Pulmonary artery endothelial cell (primary cell): ENCODE measurements around the gene DMRTB1. TPM values are rescaled to one million over a fixed set of nuclear protein-coding genes. Genes with fewer than 3 reads are reported as not detected.
"Not testable (repeated sequence)": the region's sequence is repeated elsewhere in the genome, so short reads cannot be mapped to it uniquely, and the experiment has no call there.

Experiments used
- DNase-seq: peaks from one replicate; pipeline ENCODE4 v3.0.0-alpha.2; 2011; ENCODE audit warnings: low read depth, low spot score
- total RNA-seq: library from RNA; depleted of rRNA; stranded (reverse); fragments of >200 nt; gene quantifications from 2 replicates; pipeline ENCODE4 v1.2.3, GENCODE V29; 2014

Gene DMRTB1
- total RNA-seq, 1 donor from 2014 or later = not detected

DNA sequence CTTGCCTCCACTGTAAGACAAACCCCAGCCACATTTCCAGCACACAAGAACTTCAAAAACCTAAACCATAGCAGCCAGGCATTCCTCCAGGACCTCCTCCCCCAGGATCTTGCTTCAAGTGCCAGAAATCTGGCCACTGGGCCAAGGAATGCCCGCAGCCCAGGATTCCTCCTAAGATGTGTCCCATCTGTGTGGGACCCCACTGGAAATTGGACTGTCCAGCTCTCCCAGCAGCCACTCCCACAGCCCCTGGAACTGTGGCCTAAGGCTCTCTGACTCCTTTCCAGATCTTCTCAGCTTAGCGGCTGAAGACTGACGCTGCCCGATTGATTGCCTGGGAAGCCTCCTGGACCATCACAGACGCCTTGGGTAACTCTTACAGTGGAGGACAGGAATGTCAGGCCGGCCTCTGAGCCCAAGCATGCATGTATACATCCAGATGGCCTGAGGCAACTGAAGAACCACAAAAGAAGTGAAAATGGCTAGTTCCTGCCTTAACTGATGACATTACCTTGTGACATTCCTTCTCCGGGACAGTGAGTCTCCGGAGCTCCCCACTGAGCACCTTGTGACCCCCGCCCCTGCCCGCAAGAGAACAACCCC is 24.7 kb upstream of the DMRTB1 start:
- DNase-seq = not testable (repeated sequence)

DNA sequence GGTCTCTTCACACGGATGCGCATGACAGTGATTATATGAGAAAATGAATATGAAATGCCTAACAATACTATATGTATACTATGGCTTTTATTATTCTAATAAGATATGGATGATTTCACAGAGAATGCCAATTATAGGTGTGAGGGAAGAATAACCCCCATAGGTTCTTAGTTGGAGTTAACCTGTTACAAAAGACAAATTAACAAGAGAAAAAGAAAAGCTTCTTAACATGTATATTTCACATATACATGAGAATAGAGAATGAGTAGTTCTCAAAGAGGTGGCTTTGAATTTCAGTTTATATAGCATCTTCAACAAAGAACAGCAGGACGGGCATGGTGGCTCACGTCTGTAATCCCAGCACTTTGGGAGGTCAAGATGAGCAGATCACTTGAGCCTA is 24.0 kb upstream of the DMRTB1 start:
- no peak for DNase-seq

DNA sequence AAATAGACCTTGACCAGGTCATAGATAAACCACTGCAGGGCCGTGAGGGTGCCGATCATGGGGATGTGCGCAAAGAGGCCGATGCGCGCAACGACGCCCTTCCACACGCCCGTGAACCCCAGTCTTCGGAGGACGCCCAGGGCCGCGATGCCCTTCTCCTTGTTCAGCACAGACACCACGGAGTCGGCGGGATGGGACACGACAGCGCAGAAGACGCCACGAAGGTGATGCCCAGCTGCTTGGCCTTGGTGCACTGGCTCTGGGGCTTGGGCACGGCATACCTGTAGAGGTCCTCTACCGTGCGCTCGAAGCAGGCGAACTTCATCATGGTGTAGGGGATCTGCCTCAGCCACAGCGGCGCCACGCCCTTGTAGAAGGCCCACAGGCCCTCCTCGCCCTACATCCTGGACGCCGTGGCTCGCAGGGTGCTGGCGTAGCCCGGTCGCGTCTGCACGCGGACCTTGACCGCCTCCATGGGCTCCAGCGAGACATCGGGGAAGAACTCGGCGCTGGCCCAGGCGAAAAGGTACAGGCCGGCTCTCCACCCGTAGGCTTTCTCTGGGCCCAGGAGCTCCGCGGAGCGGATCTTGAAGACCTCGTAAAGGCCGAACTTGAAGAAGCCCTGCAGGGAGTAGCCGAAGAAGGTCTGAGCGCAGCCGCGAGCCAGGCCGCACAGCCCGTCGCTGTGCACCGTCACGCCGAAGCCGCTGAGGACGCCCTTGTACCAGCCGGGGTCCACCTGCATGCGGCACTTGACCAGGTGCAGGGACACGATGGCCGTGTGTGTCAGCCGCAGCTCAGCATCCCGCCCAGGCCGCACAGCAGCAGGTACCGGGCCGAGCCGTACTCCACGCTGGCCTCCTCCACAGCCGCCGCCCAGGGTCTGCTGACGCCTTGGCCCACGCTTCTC is 20.5 kb upstream of the DMRTB1 start:
- no peak for DNase-seq

DNA sequence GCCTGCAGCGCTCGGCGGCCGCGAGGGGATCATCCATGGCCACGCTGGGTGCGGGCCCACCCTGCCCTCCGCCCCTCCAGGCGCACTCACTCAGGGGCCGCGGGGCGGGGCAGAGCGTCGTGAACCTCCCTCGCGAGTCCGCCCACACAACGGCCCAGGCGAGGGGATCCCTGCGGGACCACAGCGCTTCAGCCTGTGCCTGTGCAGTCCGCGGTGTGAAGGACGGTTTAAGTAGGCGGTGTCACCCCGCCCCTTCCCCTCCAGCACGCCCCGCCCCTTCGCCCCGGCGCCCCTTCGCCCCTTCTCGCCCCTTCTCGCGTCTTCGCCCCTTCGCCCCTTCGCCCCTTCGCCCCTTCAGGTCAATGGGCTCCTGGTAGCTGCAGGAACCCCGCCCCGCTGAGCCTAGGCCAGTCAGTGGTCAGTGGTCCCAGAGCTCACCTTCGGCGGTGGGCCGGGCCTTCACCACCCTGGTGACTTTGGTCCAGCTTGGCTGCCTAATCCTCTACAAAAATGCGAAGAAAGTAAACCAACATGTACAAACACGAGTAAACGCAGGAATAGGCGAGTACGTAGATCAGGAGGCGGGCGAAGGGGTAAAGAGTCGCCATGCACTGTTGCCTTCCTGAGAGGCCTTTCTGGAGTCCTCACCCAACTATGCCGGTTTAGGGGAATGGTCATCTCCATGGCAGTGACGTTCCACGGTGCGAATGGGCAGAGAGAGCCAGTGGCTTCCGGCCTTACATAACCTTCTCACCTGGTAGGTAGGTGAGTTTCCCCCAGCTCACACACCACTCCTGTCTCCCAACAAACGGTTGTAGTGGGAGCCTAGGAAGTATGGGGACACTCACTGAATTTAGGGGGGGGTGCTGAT is 19.6 kb upstream of the DMRTB1 start:
- no peak for DNase-seq

DNA sequence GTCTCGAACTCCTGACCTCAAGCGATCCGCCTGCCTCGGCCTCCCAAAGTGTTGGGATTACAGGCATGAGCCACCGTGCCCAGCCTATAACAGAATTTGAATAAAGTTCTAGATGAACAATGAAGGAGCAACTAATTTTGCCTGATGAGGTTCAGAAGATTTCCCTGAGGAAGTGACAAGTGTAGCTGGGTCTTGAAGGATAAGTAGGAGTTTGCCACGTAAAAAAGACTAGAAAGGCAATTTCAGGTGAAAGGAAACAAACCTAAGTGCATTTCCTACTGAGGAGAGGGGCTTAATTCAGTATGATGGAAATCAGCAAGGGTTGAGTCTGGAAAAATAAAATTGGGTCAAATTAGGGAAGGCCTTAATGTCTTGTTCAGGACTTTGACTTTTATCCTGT is 18.6 kb upstream of the DMRTB1 start:
- no peak for DNase-seq

DNA sequence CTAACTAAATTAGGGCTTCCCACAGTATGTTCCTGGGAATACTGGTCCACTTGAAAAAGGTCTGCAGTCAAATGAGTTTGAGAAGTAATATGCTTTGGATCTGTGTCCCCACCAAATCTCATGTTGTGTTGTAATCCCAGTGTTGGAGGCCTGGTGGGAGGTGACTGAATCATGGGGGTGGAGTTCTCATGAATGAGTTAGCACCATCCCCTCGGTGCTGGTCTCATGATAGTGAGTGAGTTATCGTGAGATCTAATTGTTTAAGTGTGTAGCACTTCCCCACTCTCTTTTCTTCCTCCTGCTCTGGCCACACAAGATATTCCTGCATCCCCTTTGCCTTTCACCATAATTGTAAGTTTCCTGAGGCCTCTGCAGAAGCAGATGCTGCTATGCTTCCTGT is 16.9 kb upstream of the DMRTB1 start:
- no peak for DNase-seq

DNA sequence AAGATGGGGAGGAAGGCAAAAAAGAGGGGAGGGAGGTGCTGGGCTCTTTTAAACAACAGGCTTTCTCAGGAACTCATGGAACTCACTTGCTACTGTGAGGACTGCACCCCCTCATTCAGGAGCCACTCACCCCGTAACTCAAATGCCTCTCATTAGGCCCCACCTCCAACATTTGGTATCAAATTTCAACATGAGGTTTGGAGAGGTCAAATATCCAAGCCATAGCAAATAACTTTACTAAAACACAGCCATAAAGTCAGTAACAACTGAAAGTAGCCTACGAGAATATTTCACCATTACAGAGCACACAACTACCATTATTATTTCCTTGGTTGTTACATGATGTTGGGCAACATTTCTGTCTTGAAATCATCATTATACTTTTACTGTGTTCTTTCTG is 13.1 kb upstream of the DMRTB1 start:
- DNase-seq = no peak

DNA sequence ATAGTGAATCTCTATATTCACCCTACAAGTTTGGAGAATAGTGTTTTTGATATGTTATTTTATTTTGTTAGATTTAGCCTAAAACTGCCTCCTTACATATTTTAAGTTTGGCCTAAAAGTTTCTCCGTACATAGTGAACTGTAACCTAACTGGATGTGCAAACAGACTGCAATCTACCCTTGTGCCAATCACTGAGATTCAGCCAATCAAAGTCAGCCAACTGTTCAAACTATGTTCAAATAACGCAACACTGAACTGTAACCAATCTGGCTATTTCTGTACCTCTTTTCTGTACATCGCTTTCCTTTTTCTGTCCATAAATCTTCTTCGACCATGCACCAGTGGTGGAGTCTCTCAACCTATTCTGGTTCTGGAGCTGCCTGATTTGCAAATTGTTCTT is 11.8 kb upstream of the DMRTB1 start:
- DNase-seq = no peak

DNA sequence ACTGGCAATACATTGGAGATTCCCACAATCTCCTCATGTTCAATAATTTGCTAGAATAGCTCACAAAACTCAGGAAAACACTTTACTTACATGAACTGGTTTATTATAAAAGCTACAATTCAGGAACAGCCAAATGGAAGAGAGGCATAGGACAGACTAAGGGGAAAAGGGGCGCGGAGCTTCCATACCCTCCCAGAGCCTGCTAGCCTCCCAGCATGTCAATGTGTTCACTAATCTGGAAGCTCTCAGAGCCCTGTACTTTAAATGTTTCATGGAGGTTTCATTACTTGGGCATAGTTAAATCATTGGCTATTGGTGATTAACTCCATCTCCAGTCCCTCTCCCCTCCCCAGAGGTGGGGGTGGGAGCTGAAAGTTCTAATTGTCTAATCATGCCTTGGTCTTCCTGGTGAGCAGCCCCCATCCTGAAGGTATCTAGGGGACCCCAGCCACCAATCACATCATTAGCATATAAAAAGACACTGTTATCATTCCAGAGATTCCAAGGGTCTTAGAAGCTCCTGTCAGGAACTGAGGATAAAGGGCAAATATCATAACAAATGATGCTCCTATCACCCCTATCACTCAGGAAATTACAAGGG is 10.9 kb upstream of the DMRTB1 start:
- no peak for DNase-seq

DNA sequence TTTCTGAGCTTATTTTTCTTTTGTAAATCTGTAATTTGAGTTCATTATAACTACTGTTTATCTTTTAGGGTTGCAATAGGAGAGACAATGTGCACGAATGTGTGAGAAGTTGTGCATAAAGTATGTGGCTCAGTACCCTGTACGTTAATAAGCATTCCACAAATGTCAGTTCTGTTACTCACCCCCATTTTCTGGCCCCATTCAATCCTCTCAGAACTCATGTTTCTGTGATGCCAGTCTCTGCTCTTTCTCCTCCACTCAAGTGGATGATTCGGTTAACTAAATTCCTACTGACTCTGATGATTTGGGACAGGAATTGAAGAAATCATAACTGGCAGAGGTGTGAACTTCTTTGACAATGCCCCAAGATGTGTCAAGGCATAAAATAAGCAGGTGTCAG is 10.2 kb upstream of the DMRTB1 start:
- no peak for DNase-seq

DNA sequence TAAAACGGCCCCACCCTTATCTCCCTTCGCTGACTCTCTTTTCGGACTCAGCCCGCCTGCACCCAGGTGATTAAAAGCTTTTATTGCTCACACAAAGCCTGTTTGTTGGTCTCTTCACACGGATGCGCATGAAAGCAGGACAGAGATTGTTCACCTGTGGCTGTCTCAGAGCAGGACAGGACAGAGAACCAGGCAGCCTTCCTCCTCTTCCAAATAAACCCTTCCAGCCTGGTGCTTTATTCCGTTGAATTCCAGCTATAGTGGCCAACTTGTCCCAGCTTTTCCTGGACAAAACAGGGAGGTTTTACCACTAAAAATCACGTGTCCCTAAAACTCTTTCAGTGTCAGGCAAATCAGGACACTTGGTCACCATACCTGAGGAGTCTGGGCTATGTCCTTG is 9.5 kb upstream of the DMRTB1 start:
- no peak for DNase-seq

DNA sequence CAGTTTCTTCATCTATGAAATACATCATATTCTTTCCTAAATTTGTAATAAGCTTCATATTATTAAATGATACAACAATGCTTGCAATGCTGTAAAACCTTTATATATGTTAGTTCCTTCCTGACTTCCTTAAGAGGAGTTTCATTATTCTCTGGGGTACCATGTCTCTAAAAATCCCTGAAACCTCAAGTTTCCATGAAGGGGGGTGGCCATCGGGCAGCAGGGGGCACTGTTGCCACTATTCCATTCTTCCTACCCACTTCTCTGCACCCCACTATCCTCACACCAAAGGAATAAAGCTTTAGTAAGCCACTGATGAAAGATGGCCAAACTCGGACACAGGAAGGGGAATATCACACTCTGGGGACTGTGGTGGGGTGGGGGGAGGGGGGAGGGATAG is 9.0 kb upstream of the DMRTB1 start:
- no peak for DNase-seq

DNA sequence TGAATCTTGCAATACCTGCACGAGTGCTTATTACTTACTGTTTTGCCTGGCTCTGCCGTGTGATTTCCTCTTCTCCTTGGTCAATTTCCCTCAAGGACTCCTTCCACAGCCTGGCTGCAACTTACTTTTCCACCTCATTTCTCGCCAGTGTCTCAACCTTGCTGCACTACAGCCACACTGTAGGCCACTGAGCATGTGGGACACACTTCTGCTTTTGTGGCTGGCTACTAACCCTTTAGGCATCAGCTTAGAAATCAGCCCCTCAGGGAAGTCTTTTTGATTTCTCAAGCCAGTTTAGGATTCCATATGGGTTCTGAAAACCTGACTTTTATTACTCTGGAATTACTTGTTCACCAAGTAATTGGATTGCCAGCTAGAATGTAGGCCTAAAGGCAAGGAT is 5.2 kb upstream of the DMRTB1 start:
- DNase-seq = no peak

DNA sequence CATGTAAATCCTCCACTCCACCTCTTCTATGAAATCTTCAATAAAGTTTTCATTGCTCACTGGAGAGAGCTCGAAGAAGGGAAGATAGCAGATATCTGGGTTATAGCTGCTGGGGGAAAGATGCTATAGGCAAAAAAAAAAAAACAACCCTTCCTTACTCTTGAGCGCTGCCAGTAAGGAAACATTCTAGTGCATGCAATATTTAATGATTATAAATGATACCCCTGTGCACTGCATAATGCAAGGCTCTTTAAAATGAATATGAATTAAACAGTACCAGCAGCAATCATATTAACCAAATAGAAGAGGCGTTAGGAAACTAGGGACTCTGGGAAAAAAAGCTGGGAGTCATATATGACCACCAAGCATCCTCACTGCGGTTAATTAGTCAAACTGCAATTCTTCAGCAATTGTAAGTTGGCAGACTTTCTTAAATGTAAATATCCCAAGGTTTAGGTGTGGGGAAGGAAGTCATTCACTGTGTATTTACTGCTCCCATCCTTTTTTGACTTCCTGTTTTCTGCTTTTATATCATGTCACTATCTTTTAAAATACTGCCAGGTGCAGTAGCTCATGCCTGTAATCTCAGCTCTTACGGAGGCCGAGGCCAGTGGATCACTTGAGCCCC is 3.7 kb upstream of the DMRTB1 start:
- no peak for DNase-seq

DNA sequence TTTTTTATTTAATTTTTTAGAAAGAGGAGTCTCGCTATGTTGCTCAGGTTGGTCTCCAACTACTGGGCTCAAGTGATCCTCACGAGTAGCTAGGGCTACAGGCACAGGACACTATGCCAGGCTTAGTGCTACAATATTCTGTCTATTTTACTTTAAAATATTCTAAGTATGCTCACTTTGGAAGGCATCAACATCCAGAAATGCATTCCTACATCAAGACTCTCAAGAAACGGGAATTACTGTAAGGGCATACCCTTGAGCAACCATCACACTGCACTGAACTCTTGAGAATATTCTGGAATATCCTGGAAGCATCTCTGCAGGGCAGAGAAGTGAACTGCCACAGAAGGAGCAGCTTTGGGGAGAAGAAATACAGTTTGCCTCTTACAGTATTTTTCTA is 565 bp upstream of the DMRTB1 start:
- DNase-seq = no peak

DNA sequence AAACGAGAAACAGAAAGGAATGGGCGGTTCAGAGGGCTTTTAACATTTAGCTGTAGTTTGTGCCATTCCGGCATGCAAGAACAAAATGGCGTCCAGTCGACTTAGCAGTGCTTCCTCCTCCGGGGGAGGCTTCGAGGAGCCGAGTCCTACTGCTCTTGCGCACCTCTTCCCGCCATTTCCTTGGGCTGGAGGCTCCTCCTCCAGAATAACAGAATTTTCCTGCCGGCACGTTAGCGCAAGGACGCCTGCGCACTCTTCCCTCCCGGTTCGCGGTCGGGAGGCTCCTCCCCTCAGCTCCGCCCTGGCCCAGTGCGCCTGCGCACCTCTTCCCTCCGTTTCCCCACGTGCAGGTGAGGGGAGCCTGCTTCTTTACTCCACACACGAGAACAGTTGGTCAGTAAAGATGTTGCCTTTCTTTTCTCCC is 1.0 kb downstream of the DMRTB1 start:
- DNase-seq = no peak

DNA sequence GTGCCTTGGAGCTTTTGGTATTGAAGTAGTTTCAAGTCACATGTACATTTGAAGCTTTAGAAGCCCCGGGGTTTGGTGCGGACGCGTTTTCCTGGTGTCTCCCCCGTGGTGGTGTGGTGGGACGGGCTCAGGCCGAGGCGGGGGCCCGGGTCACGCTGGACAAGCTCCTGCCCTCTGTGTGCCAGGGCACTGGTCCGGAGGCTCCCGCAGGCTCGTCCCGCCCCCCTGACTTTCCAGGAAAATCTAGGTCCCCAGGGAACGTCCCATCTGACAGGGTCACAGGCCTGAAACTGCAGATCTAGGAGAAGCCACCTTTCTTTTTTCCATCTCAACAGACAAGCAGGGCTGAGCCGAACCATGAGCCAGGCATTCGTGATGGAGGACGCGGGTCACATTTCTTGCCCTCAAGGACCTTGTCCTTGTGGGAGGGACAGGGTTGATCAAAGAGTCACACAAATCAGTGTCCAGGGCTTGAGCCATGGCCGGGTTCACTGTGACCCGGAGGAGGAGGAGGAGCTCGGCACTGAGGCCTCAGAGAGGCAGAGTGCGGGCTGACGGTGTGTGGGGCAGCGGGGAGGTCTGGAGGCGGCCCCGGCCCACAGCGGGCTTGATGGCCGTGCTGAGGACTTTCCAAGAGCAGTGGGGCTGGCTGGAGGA is 1.6 kb downstream of the DMRTB1 start:
- no peak for DNase-seq

DNA sequence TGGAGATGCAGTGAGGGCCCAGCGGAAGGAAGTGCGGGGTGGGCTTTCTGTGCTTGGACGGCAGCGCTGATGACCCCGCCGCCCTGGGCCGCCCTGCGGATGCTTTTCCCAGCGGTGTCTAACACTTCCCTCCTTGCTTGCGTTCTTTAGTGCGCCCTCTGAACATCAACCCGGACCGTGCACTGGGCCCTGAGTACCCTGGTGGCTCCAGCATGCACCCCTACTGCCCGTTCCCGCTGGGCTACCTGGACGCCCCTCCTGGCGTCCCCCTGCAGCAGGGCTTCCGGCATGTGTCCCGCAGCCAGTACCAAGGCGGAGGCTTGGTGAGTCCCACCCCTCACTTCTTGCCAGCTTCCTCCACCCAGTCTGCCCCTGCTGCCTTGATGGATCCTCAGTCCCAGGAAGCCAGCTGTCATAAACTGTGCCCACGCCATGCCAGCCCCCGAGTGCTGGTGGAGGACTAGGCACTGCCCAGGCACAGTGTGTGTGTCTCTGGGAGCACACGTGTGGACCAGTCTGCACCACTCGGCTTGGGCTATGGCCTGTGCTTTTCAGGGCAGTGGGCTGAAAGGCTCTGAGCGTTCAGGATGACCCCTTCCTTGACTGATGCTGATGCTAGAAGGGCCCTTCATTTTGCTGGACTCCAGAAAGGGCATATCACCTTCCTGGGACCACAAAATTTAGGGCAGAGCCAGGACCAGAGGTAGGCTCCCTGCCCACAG is 2.3 kb downstream of the DMRTB1 start:
- DNase-seq = no peak

DNA sequence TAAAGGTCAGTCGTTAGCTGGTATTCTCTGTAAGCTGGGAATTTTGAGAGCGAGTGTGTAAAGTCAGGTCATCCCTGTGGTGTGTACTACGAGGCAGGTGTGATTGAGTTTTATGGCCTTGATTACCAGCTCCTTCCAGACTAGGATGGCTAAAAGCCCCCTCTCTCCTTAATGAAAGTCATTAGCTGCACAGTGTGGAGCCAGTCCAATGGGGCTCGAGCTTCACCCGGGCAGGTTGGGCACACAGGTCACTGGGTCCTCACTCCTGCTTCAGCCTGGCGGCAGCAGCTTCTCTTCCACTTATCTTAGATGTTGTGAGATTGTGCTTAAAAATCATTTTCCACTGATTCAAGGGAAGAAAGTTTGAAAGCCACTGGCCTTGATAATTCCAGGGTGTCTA is 3.0 kb downstream of the DMRTB1 start:
- DNase-seq = no peak
